A673 (cell line): ENCODE measurements around the gene TUBGCP3.

Experiments used
- EZH2 ChIP-seq: fragments of 200-600 bp; sonication (generic); IDR thresholded peaks from 2 replicates; pipeline ENCODE4 v1.6.1; 2017; ENCODE audit warnings: borderline replicate concordance, low read depth, mild to moderate bottlenecking, mixed read lengths, antibody characterized with exemption, low read length; ENCODE audit not compliant: poor library complexity, severe bottlenecking
- TF ChIP-seq, protein P1 (sequence below): fragments of 300-800, 200-600 bp; sonication (generic); conservative IDR thresholded peaks from 2 replicates; pipeline ENCODE4 v1.5.1; 2017; ENCODE audit warnings: low read depth, mild to moderate bottlenecking, antibody characterized with exemption, low read length, moderate library complexity, mixed read lengths

DNA sequence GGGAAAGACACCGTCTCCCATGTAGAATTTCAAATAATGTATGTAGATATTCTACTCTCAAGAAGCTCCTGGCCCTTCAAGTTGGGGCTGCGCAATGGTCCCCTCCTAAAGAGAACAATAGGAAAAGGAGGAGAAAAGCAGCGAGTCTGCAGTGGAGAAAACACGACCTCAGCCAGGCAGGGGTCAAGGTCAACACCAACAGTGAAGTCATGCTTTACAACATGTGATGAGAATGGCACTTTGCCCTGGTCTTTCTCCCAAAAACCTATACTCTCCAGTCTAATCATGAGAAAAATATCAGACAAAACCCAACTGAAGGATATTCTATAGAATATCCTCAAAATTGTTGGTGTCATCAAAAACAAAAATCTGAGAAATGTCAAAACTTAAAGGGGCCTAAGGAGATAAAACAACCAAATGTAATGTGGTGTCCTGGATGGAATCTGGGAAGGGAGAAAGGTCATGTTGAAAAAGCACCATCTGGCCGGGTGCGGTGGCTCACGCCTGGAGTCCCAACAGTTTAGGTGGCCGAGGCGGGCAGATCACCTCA lies 110.8 kb downstream of the TUBGCP3 start:
- TF ChIP-seq, protein P1, sequence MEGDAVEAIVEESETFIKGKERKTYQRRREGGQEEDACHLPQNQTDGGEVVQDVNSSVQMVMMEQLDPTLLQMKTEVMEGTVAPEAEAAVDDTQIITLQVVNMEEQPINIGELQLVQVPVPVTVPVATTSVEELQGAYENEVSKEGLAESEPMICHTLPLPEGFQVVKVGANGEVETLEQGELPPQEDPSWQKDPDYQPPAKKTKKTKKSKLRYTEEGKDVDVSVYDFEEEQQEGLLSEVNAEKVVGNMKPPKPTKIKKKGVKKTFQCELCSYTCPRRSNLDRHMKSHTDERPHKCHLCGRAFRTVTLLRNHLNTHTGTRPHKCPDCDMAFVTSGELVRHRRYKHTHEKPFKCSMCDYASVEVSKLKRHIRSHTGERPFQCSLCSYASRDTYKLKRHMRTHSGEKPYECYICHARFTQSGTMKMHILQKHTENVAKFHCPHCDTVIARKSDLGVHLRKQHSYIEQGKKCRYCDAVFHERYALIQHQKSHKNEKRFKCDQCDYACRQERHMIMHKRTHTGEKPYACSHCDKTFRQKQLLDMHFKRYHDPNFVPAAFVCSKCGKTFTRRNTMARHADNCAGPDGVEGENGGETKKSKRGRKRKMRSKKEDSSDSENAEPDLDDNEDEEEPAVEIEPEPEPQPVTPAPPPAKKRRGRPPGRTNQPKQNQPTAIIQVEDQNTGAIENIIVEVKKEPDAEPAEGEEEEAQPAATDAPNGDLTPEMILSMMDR = no peak
- no peak for TF ChIP-seq EZH2
